ENCODE data around the gene SH3BP5. TPM values are rescaled to one million over a fixed set of nuclear protein-coding genes. Genes with fewer than 3 reads are reported as not detected.

The SH3BP5 gene
- total RNA-seq, 1 donor from 2014 or later = 41.1 TPM

GRCh38 chr3:15243822-15244482 is 88.4 kb downstream of the SH3BP5 start:
- no peaks in the 10 kb centered on the region for H3K27me3 Mint-ChIP-seq (ENCODE audit: unreplicated experiment)
- DNase-seq (ENCODE audit: low spot score) = no peak
- no peaks in the 10 kb centered on the region for H3K9me3 Mint-ChIP-seq (ENCODE audit: unreplicated experiment)
- no peak for TF ChIP-seq CTCF (IDR thresholded peaks at IDR 0.05; ENCODE audit: unreplicated experiment)
- no peak overlapping the region for H3K4me3 Mint-ChIP-seq (ENCODE audit: unreplicated experiment)
- H3K27ac Mint-ChIP-seq (ENCODE audit: unreplicated experiment) = no peak overlapping the region
- no peaks in the 10 kb centered on the region for H3K4me1 Mint-ChIP-seq (ENCODE audit: unreplicated experiment)
- H3K36me3 Mint-ChIP-seq (ENCODE audit: low read depth, unreplicated experiment) = peaks cover 16% of the 10 kb centered on the region

- Mint-ChIP-seq H3K4me3 (ENCODE audit: unreplicated experiment) (no peak overlapping the region), H3K9me3 (ENCODE audit: unreplicated experiment) (no peaks in the 10 kb centered on the region), H3K27ac (ENCODE audit: unreplicated experiment) (no peak overlapping the region), H3K27me3 (ENCODE audit: unreplicated experiment) (no peaks in the 10 kb centered on the region), H3K4me1 (ENCODE audit: unreplicated experiment) (no peaks in the 10 kb centered on the region), H3K36me3 (ENCODE audit: low read depth, unreplicated experiment) (peaks cover 16% of the 10 kb centered on the region)
- peak; percentile 24 for DNase-seq (ENCODE audit: low spot score)
- no peak for TF ChIP-seq CTCF (IDR thresholded peaks at IDR 0.05; ENCODE audit: unreplicated experiment)
Observed at GRCh38 chr3:15241341-15241740, 91.0 kb downstream of the SH3BP5 start.

- Mint-ChIP-seq H3K36me3 (ENCODE audit: low read depth, unreplicated experiment) (peaks cover 5% of the 10 kb centered on the region), H3K9me3 (ENCODE audit: unreplicated experiment) (no peaks in the 10 kb centered on the region), H3K4me3 (ENCODE audit: unreplicated experiment) (no peak overlapping the region), H3K4me1 (ENCODE audit: unreplicated experiment) (no peaks in the 10 kb centered on the region), H3K27me3 (ENCODE audit: unreplicated experiment) (no peaks in the 10 kb centered on the region), H3K27ac (ENCODE audit: unreplicated experiment) (no peak overlapping the region)
- no peak for DNase-seq (ENCODE audit: low spot score)
- TF ChIP-seq CTCF (IDR thresholded peaks at IDR 0.05; ENCODE audit: unreplicated experiment) = no peak
Observed at GRCh38 chr3:15229262-15229661, 103.1 kb downstream of the SH3BP5 start.

GRCh38 chr3:15228147-15228546 is 104.2 kb downstream of the SH3BP5 start:
- Mint-ChIP-seq H3K36me3 (ENCODE audit: low read depth, unreplicated experiment) (no peaks in the 10 kb centered on the region), H3K9me3 (ENCODE audit: unreplicated experiment) (no peaks in the 10 kb centered on the region), H3K27ac (ENCODE audit: unreplicated experiment) (no peak overlapping the region), H3K4me1 (ENCODE audit: unreplicated experiment) (no peaks in the 10 kb centered on the region), H3K4me3 (ENCODE audit: unreplicated experiment) (no peak overlapping the region), H3K27me3 (ENCODE audit: unreplicated experiment) (no peaks in the 10 kb centered on the region)
- no peak for TF ChIP-seq CTCF (IDR thresholded peaks at IDR 0.05; ENCODE audit: unreplicated experiment)
- DNase-seq (ENCODE audit: low spot score) = no peak

GRCh38 chr3:15223685-15224572 is 108.5 kb downstream of the SH3BP5 start:
- Mint-ChIP-seq H3K4me1 (ENCODE audit: unreplicated experiment) (no peaks in the 10 kb centered on the region), H3K27ac (ENCODE audit: unreplicated experiment) (no peak overlapping the region), H3K4me3 (ENCODE audit: unreplicated experiment) (no peak overlapping the region), H3K36me3 (ENCODE audit: low read depth, unreplicated experiment) (peaks cover 19% of the 10 kb centered on the region), H3K27me3 (ENCODE audit: unreplicated experiment) (no peaks in the 10 kb centered on the region), H3K9me3 (ENCODE audit: unreplicated experiment) (no peaks in the 10 kb centered on the region)
- DNase-seq (ENCODE audit: low spot score) = no peak
- TF ChIP-seq CTCF (IDR thresholded peaks at IDR 0.05; ENCODE audit: unreplicated experiment) = no peak
